OCI-LY7 (cell line): ENCODE measurements around the gene NKX2-2.

Experiments used
- CTCF ChIP-seq: fragments of 200-600 bp; sonication (generic); conservative IDR thresholded peaks from 2 replicates; pipeline ENCODE4 v1.5.1; 2014; ENCODE audit warnings: mild to moderate bottlenecking, antibody characterized with exemption, low read length, moderate library complexity, mixed read lengths
- EZH2phosphoT487 ChIP-seq: fragments of 200-600 bp; sonication (generic); IDR thresholded peaks from 2 replicates; pipeline ENCODE4 v1.6.1; 2018; ENCODE audit warnings: low read depth, borderline replicate concordance, mild to moderate bottlenecking, mixed run types, antibody characterized with exemption, low read length, moderate library complexity, mixed read lengths

- no peak for TF ChIP-seq CTCF
- TF ChIP-seq EZH2phosphoT487: no peak
Measured at GRCh38 chr20:21518292-21518991, 4.6 kb upstream of the NKX2-2 start.
